CD4-positive, alpha-beta T cell treated with Interleukin-17A for 4 hours (primary cell): ENCODE measurements around the gene TRIM50.
"Not testable (repeated sequence)": the region's sequence is repeated elsewhere in the genome, so short reads cannot be mapped to it uniquely, and the experiment has no call there.

Source experiments
- DNase-seq: peaks from one replicate; pipeline ENCODE4 v3.0.0-alpha.2; 2020; ENCODE audit warnings: mixed read lengths

TRIM50 gene

GRCh38 chr7:73349763-73350162 lies 21.9 kb upstream of the TRIM50 start:
- DNase-seq: no peak

DNA sequence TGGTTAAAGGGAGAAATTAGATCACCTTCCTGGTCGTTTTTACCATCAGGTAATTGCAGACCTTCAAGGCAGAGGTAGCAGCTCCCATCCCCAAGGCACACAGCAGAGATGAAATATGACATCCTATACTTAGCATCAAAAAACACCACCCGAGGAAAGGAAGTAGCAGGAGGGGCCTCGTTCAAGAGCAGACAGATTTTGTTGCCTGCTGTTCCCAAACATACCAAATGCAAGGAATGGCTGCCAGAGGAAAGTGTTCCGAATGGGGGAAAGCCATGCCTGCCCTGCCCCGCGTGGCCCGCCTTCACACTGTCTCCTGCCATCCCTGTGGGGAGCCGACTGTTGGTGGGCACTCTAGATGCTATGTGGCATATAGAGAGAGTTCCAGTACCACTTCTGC lies 18.1 kb upstream of the TRIM50 start:
- no peak for DNase-seq

DNA sequence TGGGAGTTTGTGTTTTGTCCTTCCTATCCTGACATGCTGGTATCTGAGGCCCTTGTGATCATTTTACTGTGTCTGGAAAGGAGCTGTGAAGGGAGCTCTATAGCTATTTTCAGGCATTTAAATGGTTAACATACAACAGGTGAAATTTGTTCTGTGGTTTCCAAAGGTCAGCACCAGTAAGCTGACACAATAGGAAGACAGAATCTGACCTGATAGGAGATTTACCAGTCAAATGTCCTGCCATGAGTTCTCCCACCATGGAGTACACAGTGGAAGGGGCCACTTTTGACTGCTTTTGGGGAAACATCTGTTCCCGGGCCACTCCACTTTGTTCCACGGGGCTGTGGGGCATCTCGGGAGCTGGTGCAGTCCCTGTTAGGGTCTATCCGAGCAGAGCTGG lies 17.7 kb upstream of the TRIM50 start:
- DNase-seq: no peak

- DNase-seq: no peak
Observed at GRCh38 chr7:73343671-73344380, 15.9 kb upstream of the TRIM50 start.

- DNase-seq: no peak
Observed at GRCh38 chr7:73342645-73343044, 14.8 kb upstream of the TRIM50 start.

DNA sequence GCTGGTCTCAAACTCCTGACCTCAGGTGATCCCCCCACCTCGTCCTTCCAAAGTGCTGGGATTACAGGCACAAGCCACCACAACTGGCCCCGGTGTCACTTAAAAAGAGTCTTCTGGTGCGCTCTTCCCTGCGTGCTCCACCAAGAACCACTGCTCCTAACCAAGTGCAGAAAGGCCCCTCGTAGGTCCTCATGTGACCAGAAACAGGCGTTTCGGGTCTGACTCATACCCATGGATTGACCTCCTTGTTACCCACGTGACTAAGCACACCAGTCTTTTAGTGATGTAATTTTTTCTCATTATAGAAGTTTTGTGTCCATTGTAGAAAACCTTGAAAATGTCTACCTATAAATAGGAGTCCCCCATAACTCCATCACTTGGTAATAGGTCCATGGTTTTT lies 14.0 kb upstream of the TRIM50 start:
- no peak for DNase-seq

GRCh38 chr7:73340514-73340913 lies 12.6 kb upstream of the TRIM50 start:
- DNase-seq: no peak

GRCh38 chr7:73338321-73338720 lies 10.4 kb upstream of the TRIM50 start:
- no peak for DNase-seq

DNA sequence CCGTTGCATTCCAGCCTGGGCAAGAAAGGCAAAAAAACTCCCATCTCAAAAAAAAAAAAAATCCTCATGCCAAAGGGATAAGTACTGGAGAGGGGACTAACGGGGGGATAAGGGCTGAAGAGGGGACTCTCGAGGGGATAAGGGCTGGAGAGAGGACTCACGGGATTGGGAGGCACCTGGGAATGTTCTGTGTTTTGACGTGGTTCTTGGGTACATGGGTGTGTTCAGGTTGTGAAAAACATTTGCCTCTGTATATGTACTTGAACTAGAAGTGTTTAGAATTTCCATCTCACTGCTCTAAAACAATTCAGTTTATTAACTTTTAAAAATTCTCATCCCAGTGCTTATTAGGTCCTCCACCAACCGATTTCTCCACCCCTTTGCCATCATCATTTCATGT lies 4.6 kb upstream of the TRIM50 start:
- DNase-seq: no peak

DNA sequence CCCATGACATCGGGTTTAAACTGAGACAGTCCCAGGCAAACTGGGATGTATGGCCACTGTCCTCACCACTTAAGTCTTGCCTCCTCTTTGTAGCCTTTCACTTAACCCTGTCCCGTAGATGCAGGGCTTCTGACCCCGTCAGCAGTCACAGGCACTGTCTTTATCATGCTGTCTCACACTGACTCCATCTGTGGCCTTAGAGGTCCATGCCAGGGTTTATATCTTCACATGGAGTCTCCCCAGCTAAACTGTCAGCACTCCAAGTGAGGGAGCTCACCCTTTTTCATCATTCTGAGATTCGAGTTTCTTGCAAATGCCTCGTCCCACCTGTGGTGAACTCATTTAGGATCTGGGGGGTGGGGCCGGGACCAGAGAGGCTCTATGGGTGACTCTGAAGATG lies 2.9 kb upstream of the TRIM50 start:
- no peak for DNase-seq

DNA sequence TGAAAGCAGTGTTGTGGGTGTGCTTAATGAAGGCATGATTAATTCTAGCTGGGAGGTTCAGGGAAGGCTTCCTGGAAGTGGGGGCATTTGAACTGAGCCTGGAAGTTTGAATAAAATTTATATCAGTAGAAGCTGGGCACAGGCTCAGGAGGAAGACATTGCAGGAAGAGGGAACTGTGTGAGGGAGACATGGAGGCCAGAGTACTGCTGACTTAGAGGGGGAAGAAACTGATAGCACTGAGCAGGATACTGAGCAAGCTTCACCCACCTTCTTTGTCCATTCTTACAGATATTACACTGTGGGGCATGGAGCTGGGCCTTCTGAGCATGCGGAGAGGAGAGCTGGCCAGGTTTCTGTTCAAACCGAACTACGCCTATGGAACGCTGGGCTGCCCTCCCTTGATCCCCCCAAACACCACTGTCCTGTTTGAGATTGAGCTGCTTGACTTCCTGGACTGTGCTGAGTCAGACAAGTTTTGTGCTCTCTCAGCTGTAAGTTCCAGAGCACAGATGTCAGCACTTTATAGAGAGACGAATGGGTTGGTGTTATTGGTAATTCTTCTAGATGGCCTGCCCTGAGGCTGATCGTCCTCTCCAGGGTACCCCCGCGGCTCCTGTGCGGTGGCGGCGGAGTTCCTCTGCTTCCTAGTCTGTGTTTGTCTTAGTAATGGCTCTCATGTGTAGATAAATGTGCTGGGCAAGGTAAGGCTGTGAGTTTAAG lies 2.1 kb upstream of the TRIM50 start:
- DNase-seq: no peak

DNA sequence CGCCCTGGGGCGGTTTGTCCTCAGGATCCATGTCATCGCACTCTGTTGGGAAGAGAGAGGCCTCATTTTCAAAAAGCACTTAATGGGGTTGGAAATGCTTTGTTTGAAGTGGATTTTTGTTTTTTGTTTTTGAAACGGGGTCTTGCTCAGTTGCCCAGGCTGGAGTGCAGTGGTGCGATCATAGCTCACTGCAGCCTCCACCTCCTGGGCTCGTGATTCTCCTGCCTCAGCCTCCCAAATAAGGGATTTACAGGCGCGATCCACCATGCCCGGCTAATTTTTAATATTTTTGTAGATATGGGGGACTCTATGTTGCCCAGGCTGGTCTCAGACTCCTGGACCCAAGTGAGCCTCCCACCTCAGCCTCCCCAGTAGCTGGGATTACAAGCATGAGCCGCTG lies 814 bp upstream of the TRIM50 start:
- no peak for DNase-seq

DNA sequence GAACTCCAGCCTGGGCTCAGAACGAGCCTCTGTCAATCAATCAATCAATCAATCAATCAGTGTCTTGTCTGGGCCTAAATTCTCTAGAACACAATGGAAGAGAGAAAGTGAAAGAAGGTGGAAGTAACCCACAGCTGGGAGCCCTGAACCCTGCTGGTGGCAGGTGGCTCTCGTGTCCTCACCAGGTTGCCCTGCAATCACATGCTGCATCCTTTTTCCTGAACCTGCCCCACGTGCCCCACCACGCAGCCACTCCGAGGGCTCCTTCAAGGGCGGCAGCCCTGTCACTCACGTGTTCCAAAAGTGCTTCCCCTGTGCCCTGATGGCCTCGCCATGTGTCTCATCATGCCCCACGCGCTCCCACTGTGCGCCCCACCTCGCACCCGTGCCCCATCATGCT lies 433 bp downstream of the TRIM50 start:
- DNase-seq: not testable (repeated sequence)

DNA sequence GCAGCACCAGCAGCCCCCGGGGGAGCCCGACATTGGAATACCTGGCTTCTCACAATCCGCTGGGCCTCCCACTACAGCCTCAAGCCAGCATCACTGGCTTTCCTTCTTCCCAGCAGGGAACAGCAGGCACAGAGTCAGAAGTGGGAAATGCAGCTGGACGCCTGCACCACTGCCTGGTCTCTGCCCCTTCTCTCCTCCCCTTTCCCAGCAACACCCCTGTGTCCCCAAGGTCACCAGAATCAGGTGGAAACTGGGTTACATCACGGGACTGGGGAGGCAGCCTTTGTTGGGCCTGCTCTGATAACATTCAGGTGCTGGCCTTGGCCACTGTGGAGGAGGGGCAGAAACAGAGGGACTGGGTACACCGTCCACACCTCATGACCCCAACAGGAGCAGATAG lies 2.5 kb downstream of the TRIM50 start:
- not testable (repeated sequence) for DNase-seq

DNA sequence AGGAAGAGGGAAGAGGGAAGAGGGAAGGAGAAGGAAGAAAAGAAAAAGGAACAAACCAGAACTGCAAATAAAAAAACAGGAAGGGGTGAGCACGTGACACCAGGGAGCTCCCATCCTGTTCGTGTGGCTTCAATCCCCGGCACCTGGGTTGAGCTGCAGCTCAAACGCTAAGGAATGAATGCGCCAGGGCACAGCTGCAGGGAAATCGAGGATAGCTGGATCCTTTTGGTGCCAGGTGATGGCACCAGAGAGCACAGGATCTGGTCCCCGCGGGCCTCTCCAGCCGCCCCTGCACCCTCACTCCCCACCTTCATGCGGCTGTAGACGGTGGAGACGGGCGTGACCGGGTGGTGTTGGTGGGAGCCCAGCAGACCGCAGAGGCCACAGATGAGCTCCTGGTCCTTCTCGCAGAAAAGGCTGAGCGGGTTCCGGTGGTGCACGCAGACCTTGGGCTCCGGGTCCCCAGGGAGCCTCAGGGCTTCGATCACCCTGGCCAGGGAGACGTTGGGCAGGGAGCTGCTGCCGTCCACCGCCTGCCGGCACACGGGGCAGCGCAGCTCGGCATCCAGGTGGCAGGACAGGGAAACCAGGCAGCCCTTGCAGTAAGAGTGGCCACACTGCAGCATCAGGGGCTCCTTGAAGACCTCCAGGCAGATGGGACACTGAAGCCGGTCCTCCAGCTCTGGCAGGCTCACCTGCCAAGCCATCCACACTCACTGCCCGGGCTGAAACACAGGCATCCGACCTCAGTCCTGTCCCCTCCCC lies 3.6 kb downstream of the TRIM50 start:
- peak; percentile 70 for DNase-seq

DNA sequence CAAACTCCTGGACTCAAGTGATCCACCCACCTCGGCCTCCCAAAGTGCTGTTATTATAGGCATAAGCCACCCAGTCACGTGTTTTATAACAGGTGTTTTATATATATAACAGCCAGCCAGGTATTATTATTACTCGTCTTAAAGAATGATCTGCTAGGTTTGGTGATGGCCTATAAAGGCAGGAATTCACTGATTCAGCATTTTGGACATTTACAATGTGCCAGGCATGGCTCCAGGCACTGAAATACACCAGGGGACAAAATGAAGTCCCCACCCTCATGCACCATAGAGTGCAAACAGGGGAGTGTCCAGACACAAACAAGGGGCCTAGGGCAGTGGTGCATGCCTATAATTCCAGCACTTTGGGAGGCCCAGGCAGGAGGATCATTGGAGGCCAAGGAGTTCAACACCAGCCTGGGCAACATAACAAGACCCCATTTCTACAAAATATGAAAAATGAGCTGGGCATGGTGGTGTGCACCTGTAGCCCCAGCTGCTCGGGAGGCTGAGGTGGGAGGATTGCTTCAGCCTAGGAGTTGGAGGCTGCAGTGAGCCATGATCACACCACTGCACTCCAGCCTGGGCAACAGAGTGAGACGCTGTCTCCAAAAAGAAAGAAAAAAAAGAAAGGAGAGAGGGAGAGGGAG lies 4.3 kb downstream of the TRIM50 start:
- not testable (repeated sequence) for DNase-seq

- DNase-seq: not testable (repeated sequence)
Observed at GRCh38 chr7:73320009-73320408, 7.9 kb downstream of the TRIM50 start.

DNA sequence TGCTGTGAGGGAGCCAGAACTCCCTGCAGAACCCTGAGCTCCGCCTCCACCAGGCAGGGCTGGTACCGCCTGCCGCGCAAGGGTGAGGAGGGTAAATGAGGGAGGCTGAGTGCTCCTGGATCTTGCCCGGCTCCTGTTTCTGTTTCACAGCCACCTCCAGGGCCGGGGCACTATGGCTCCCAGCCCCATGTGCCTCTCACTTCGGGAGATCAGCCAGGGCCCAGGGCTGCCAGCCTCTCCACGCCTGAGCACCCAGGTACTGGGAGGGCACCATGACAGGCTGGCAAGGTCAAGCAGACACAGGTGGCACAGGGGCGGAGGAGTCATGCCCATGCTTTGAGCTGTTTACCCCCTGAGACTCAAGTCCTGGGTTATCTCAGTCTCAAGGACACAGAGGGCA lies 8.3 kb downstream of the TRIM50 start:
- not testable (repeated sequence) for DNase-seq

GRCh38 chr7:73318656-73319204 lies 9.2 kb downstream of the TRIM50 start:
- not testable (repeated sequence) for DNase-seq

DNA sequence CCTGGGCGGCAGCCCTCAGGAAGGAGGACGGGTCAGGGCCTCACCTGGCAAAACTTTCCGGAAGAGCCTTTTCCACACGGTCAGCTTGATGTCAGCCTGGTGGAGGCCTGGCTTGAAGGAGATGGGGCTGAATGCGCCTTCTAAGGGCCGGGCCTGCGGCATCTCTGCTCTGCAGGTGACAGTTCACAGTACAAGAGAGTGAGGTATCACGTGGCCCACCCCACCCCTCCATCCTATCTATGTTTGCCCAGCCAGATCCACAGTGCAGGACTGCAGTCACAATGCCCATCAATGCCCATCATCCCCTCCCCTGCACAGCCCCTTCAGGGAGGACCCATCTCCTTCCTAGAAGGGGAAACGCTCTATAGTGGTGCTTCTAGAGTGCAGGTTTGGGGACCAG lies 11.4 kb downstream of the TRIM50 start:
- DNase-seq: no peak

- no peak for DNase-seq
Observed at GRCh38 chr7:73314271-73314670, 13.6 kb downstream of the TRIM50 start.

GRCh38 chr7:73313521-73313906 lies 14.4 kb downstream of the TRIM50 start:
- no peak for DNase-seq
